ENCODE results near the gene ARNT2.

Gene ARNT2

GRCh38 chr15:80414546-80415357 is 10.6 kb downstream of the ARNT2 start:
- DNase-seq: no peak

- DNase-seq: no peak
Measured at GRCh38 chr15:80415358-80415670, 11.1 kb downstream of the ARNT2 start.

GRCh38 chr15:80416702-80417101 is 12.5 kb downstream of the ARNT2 start:
- DNase-seq: no peak

GRCh38 chr15:80418892-80419537 is 14.8 kb downstream of the ARNT2 start:
- no peak for DNase-seq

- no peak for DNase-seq
Measured at GRCh38 chr15:80419546-80419945, 15.4 kb downstream of the ARNT2 start.

GRCh38 chr15:80420658-80421057 is 16.5 kb downstream of the ARNT2 start:
- DNase-seq: no peak

GRCh38 chr15:80423215-80423614 is 19.0 kb downstream of the ARNT2 start:
- no peak for DNase-seq

- no peak for DNase-seq
Measured at GRCh38 chr15:80424381-80424780, 20.2 kb downstream of the ARNT2 start.

GRCh38 chr15:80426316-80426715 is 22.1 kb downstream of the ARNT2 start:
- DNase-seq: no peak

GRCh38 chr15:80429964-80430363 is 25.8 kb downstream of the ARNT2 start:
- DNase-seq: no peak

GRCh38 chr15:80431635-80432344 is 27.6 kb downstream of the ARNT2 start:
- DNase-seq: no peak

GRCh38 chr15:80432345-80432702 is 28.1 kb downstream of the ARNT2 start:
- DNase-seq: no peak

GRCh38 chr15:80433836-80434235 is 29.7 kb downstream of the ARNT2 start:
- DNase-seq: no peak

- no peak for DNase-seq
Measured at GRCh38 chr15:80434926-80435720, 30.9 kb downstream of the ARNT2 start.

GRCh38 chr15:80436511-80437307 is 32.5 kb downstream of the ARNT2 start:
- DNase-seq: no peak

- DNase-seq: no peak
Measured at GRCh38 chr15:80437334-80437891, 33.2 kb downstream of the ARNT2 start.

- no peak for DNase-seq
Measured at GRCh38 chr15:80439140-80439539, 35.0 kb downstream of the ARNT2 start.

- DNase-seq: no peak
Measured at GRCh38 chr15:80440024-80440423, 35.8 kb downstream of the ARNT2 start.

- no peak for DNase-seq
Measured at GRCh38 chr15:80441041-80441440, 36.9 kb downstream of the ARNT2 start.

GRCh38 chr15:80441714-80442113 is 37.5 kb downstream of the ARNT2 start:
- no peak for DNase-seq

GRCh38 chr15:80442728-80443403 is 38.7 kb downstream of the ARNT2 start:
- no peak for DNase-seq

Measured in stimulated activated naive CD4-positive, alpha-beta T cell treated with Interleukin-2 at 50 U/mL for 16 hours (primary cell).